Psoas muscle (tissue), 8 donors: ENCODE data around the gene MUC13. TPM values are rescaled to one million over a fixed set of nuclear protein-coding genes. Genes with fewer than 3 reads are reported as not detected.

ENCODE experiments used
- ATAC-seq, 4 donors: fragments of 200-7000 bp; cut with Tn5 transposase; one replicate each; pipeline ENCODE4 v1.9.1; 2020; ENCODE audit warnings: moderate library complexity in 3 of 4, mild to moderate bottlenecking in 2 of 4
- DNase-seq, 2 donors: peaks; one replicate each; pipeline ENCODE4 v3.0.0-alpha.2; 2020
- H3K27ac ChIP-seq: fragments of 200-600 bp; one replicate; pipeline ENCODE4 v1.8.0; 2022
- H3K27me3 ChIP-seq, 3 donors: fragments of 200-600 bp in 1 of 3; one replicate each; pipeline versions ENCODE4 v1.6.1 to v1.8.0; 2013 to 2022; ENCODE audit warnings: low read length in 2 of 3, mild to moderate bottlenecking in 2 of 3, moderate library complexity in 1 of 3; ENCODE audit not compliant: insufficient read depth in 3 of 3
- H3K36me3 ChIP-seq, 2 donors: fragments of 200-600 bp in 1 of 2; one replicate each; pipeline versions ENCODE4 v1.6.1 to v1.8.0; 2013 to 2022; ENCODE audit warnings: low read depth in 1 of 2, mild to moderate bottlenecking in 1 of 2, moderate library complexity in 1 of 2; ENCODE audit not compliant: insufficient read depth in 1 of 2
- H3K4me1 ChIP-seq: fragments of 200-600 bp; one replicate; pipeline ENCODE4 v1.8.0; 2022
- H3K4me3 ChIP-seq: fragments of 200-600 bp; one replicate; pipeline ENCODE4 v1.8.0; 2022; ENCODE audit warnings: mild to moderate bottlenecking
- H3K9me3 ChIP-seq: fragments of 200-600 bp; one replicate; pipeline ENCODE4 v1.8.0; 2022
- CTCF ChIP-seq: fragments of 200-600 bp; IDR thresholded peaks from one replicate; pipeline ENCODE4 v1.8.0; 2022; ENCODE audit warnings: antibody characterized with exemption
- WGBS, 3 donors: extraction: QIAGEN DNeasy Blood & Tissue Kit; methylation state at CpG; one replicate each; pipeline versions ENCODE4 v1.1.6 to v1.1.7; 2013; 5-methylcytosine and 5-hydroxymethylcytosine counted together
- intact Hi-C, 2 donors: fragments of 100-400 bp; cut with DNase I; formaldehyde crosslinking; loops; one replicate each; pipeline versions ENCODE4 v1.11.0 to v1.14.2; 2022
- polyA plus RNA-seq, 3 donors: library from polyadenylated mRNA; stranded (reverse); fragments of 200-250 nt; gene quantifications; one replicate each; pipeline ENCODE4 v1.2.3, GENCODE V29; 2013
- total RNA-seq, 4 donors: library from RNA; stranded (reverse); fragmentation: NEBNext Ultra II Directional in 2 of 4; extraction: Animal tissue kit (Norgen Biotek cat#: 25700) in 2 of 4; gene quantifications; one replicate each; pipeline versions ENCODE4 v1.2.1 to v1.2.4, GENCODE V29; 2021 to 2023
- donor health status: healthy with polysubstance abuse.
- donor health status: DM: no; HTN: no; CAD: no; lungs with moderate emphysema.
- donor health status: Bipolar disorder and iron deficiency.
- donor health status: healthy.
- donor health status: DM: yes; HTN: yes; CAD: no.
- donor health status: DM: no; HTN: no; CAD: no.
- donor health status: DM: no; HTN: no; CAD: no.
- donor health status: DM: yes; HTN: yes; CAD: no.

Gene MUC13
- total and polyA plus RNA-seq, 7 donors, result 0.12 to 0.16 (median 0.13) TPM; not detected in 4

GRCh38 chr3:124924741-124925140 is 9.8 kb downstream of the MUC13 start:
- no peak for TF ChIP-seq CTCF
- 91 to 97% (median 91%) methylated on average over 2 of the region's 2 CpGs for WGBS, 3 donors
- H3K4me1 ChIP-seq, result no peaks in the 10 kb centered on the region
- no peak overlapping the region for H3K4me3 ChIP-seq
- no peak for DNase-seq
- no peaks in the 10 kb centered on the region for H3K36me3 ChIP-seq
- no peaks in the 10 kb centered on the region for H3K9me3 ChIP-seq
- H3K27me3 ChIP-seq, result no peaks in the 10 kb centered on the region
- H3K27ac ChIP-seq, result no peak overlapping the region
- no peak for ATAC-seq
- intact Hi-C loops, result loop anchor here in 1 of 2 donors (5.0 kb wide), 2 partner anchors 243 to 513 kb away; no protein-coding TSS in a partner anchor

- Histone ChIP-seq H3K9me3 (no peaks in the 10 kb centered on the region), H3K4me3 (no peak overlapping the region), H3K36me3 (no peaks in the 10 kb centered on the region), H3K27me3 (no peaks in the 10 kb centered on the region), H3K4me1 (no peaks in the 10 kb centered on the region), H3K27ac (no peak overlapping the region)
- no peak for ATAC-seq
- no peak for DNase-seq
- intact Hi-C loops, result no loop called here
- no peak for TF ChIP-seq CTCF
These were observed 10.7 kb downstream of the MUC13 start for GRCh38 chr3:124923833-124924232.

- Histone ChIP-seq H3K9me3 (no peaks in the 10 kb centered on the region), H3K27ac (no peak overlapping the region), H3K4me3 (no peak overlapping the region), H3K4me1 (no peaks in the 10 kb centered on the region), H3K36me3 (no peaks in the 10 kb centered on the region), H3K27me3 (no peaks in the 10 kb centered on the region)
- WGBS, 3 donors, result 28 to 43% (median 32%) methylated on average over 5 of the region's 5 CpGs
- ATAC-seq (peak; percentile 85 to 99 (median 90)), DNase-seq (peak in 1 of 2 donors; percentile 73)
- intact Hi-C loops, result no loop called here
- no peak for TF ChIP-seq CTCF
These were observed 13.8 kb downstream of the MUC13 start for GRCh38 chr3:124920718-124921117.

GRCh38 chr3:124919756-124920155 is 14.8 kb downstream of the MUC13 start:
- H3K27ac ChIP-seq, result no peak overlapping the region
- intact Hi-C loops, result no loop called here
- H3K27me3 ChIP-seq, result no peaks in the 10 kb centered on the region
- no peaks in the 10 kb centered on the region for H3K36me3 ChIP-seq
- no peak overlapping the region for H3K4me3 ChIP-seq
- no peaks in the 10 kb centered on the region for H3K4me1 ChIP-seq
- TF ChIP-seq CTCF, result no peak
- WGBS, 3 donors, result 42 to 53% (median 46%) methylated on average over 2 of the region's 2 CpGs
- no peaks in the 10 kb centered on the region for H3K9me3 ChIP-seq
- ATAC-seq (no peak), DNase-seq (no peak)

GRCh38 chr3:124918524-124918923 is 16.0 kb downstream of the MUC13 start:
- intact Hi-C loops, result no loop called here
- 85 to 92% (median 88%) methylated on average over 2 of the region's 2 CpGs for WGBS, 3 donors
- TF ChIP-seq CTCF, result no peak
- no peak for ATAC-seq
- H3K4me3 ChIP-seq, result no peak overlapping the region
- no peak for DNase-seq
- H3K27me3 ChIP-seq, result no peaks in the 10 kb centered on the region
- H3K4me1 ChIP-seq, result no peaks in the 10 kb centered on the region
- no peaks in the 10 kb centered on the region for H3K36me3 ChIP-seq
- no peaks in the 10 kb centered on the region for H3K9me3 ChIP-seq
- no peak overlapping the region for H3K27ac ChIP-seq
